B cell (primary cell): ENCODE measurements around the gene ZBP1. TPM values are rescaled to one million over a fixed set of nuclear protein-coding genes. Genes with fewer than 3 reads are reported as not detected.

Experiments
- ATAC-seq: fragments of 200-7000 bp; cut with Tn5 transposase; one replicate; pipeline ENCODE4 v1.10.0; 2021; ENCODE audit warnings: low read depth, mild to moderate bottlenecking, moderate number of reproducible peaks, moderate library complexity
- CTCF ChIA-PET: fragments of 350-600 bp; sonication (Branson Sonifier 250); formaldehyde crosslinking; loops from one replicate; lab custom pipeline; 2021; ENCODE audit warnings: antibody characterized with exemption, inconsistent platforms; lab: Charles Lee
- POLR2A ChIA-PET: fragments of 350-600 bp; sonication (Branson Sonifier 250); formaldehyde crosslinking; loops from one replicate; lab custom pipeline; 2021; ENCODE audit warnings: antibody characterized with exemption; lab: Charles Lee
- DNase-seq: peaks from one replicate; pipeline ENCODE4 v3.0.0; 2013
- H2AFZ ChIP-seq: 2 replicates; pipeline ENCODE4 v1.6.1; 2012; ENCODE audit warnings: mild to moderate bottlenecking, low read depth, low read length; ENCODE audit not compliant: insufficient read depth, poor library complexity, severe bottlenecking
- H3K27ac ChIP-seq, 2 donors: 1 replicate in 1 of 2; 2 replicates in 1 of 2; pipeline ENCODE4 v1.5.1; 2012 to 2013; ENCODE audit warnings: low read length in 2 of 2, mild to moderate bottlenecking in 2 of 2, moderate library complexity in 1 of 2
- H3K27me3 ChIP-seq, 4 experiments: fragments of 200-600 bp in 1 of 4; sonication (generic) in 1 of 4; replicated peaks in 1 of 4; 1 replicate in 2 of 4; 2 replicates in 2 of 4; pipeline versions ENCODE4 v1.6.1 to v1.7.0; 2013 to 2016; ENCODE audit warnings: low read length in 3 of 4, mild to moderate bottlenecking in 2 of 4, mixed read lengths in 1 of 4, moderate library complexity in 1 of 4; ENCODE audit not compliant: insufficient read depth in 4 of 4, control insufficient read depth in 3 of 4; ENCODE audit errors: control extremely low read depth in 1 of 4
- H3K36me3 ChIP-seq, 2 experiments: replicated peaks in 1 of 2; 1 replicate in 1 of 2; 2 replicates in 1 of 2; pipeline versions ENCODE4 v1.6.1 to v1.7.1; 2013; ENCODE audit warnings: low read length in 1 of 2; ENCODE audit not compliant: insufficient read depth in 2 of 2, control insufficient read depth in 1 of 2; ENCODE audit errors: control extremely low read depth in 1 of 2, extremely low read depth in 1 of 2
- H3K4me1 ChIP-seq, 2 donors: fragments of 200-600 bp in 1 of 2; sonication (generic) in 1 of 2; 1 replicate in 1 of 2; 2 replicates in 1 of 2; pipeline versions ENCODE4 v1.5.1 to v1.6.1; 2013 to 2017; ENCODE audit warnings: low read length in 2 of 2; ENCODE audit not compliant: control insufficient read depth in 2 of 2, insufficient read depth in 2 of 2
- H3K4me2 ChIP-seq: replicated peaks from 2 replicates; pipeline ENCODE3; 2012; ENCODE audit warnings: mild to moderate bottlenecking, low read depth, low read length; ENCODE audit not compliant: poor library complexity, severe bottlenecking
- H3K4me3 ChIP-seq, 5 experiments: fragments of 200-600 bp in 1 of 5; sonication (generic) in 1 of 5; 1 replicate in 3 of 5; 2 replicates in 2 of 5; pipeline versions ENCODE4 v1.5.1 to v1.7.0; 2011 to 2016; ENCODE audit warnings: low read length in 4 of 5, mild to moderate bottlenecking in 4 of 5, low read depth in 2 of 5, control low read depth in 1 of 5, moderate library complexity in 1 of 5; ENCODE audit not compliant: insufficient read depth in 1 of 5; ENCODE audit errors: control extremely low read depth in 1 of 5, extremely low read depth in 1 of 5
- H3K79me2 ChIP-seq: fragments of 200-600 bp; sonication (generic); one replicate; pipeline ENCODE4 v1.6.0; 2016; ENCODE audit warnings: low read length; ENCODE audit not compliant: control insufficient read depth, insufficient read depth
- H3K9ac ChIP-seq: fragments of 200-600 bp; sonication (generic); 2 replicates; pipeline ENCODE4 v1.6.1; 2017; ENCODE audit warnings: mild to moderate bottlenecking, low read length, moderate library complexity
- H3K9me3 ChIP-seq, 3 donors: one replicate each; pipeline versions ENCODE4 v1.6.1 to v1.7.1; 2013; ENCODE audit warnings: low read length in 2 of 3; ENCODE audit not compliant: control insufficient read depth in 2 of 3, insufficient read depth in 1 of 3; ENCODE audit errors: control extremely low read depth in 1 of 3
- H4K20me1 ChIP-seq: 2 replicates; pipeline ENCODE4 v1.6.0; 2012; ENCODE audit warnings: mild to moderate bottlenecking, low read length; ENCODE audit not compliant: insufficient read depth, control insufficient read depth, poor library complexity, severe bottlenecking
- H3K27ac Mint-ChIP-seq: one replicate; pipeline ENCODE4 v1.8.0; 2021; ENCODE audit warnings: mixed read lengths
- H3K27me3 Mint-ChIP-seq: one replicate; pipeline ENCODE4 v1.8.0; 2021; ENCODE audit warnings: mixed read lengths
- H3K4me1 Mint-ChIP-seq: one replicate; pipeline ENCODE4 v1.8.0; 2021; ENCODE audit warnings: mixed read lengths
- H3K4me3 Mint-ChIP-seq: one replicate; pipeline ENCODE4 v1.8.0; 2021; ENCODE audit warnings: mixed read lengths
- H3K9me3 Mint-ChIP-seq: one replicate; pipeline ENCODE4 v1.8.0; 2022; ENCODE audit warnings: mixed read lengths; ENCODE audit not compliant: insufficient read depth
- CTCF ChIP-seq: fragments of 200-600 bp; IDR thresholded peaks from one replicate; pipeline ENCODE4 v1.8.0; 2022; ENCODE audit warnings: antibody characterized with exemption, mild to moderate bottlenecking
- EZH2 ChIP-seq: IDR thresholded peaks from 2 replicates; pipeline ENCODE4 v1.6.1; 2012; ENCODE audit warnings: borderline replicate concordance, low read depth, mild to moderate bottlenecking, moderate library complexity, low read length; ENCODE audit not compliant: insufficient read depth, poor library complexity, severe bottlenecking
- WGBS: methylation state at CpG from one replicate; pipeline ENCODE4 v1.1.5; 2013; ENCODE audit warnings: missing lambda C conversion rate; ENCODE audit not compliant: insufficient coverage; 5-methylcytosine and 5-hydroxymethylcytosine counted together
- intact Hi-C: fragments of 100-400 bp; cut with micrococcal nuclease; formaldehyde crosslinking; loops from one replicate; pipeline ENCODE4 v1.10.0; 2022
- polyA plus RNA-seq: library from polyadenylated mRNA; depleted of rRNA; stranded (reverse); fragments of >200 nt; gene quantifications from 2 replicates; pipeline ENCODE4 v1.2.3, GENCODE V29; 2012
- total RNA-seq, 2 donors: library from RNA; stranded (reverse); fragments of 120-200 nt in 1 of 2; gene quantifications; 1 replicate in 1 of 2; 2 replicates in 1 of 2; pipeline versions ENCODE4 v1.2.3 to v1.2.4, GENCODE V29; 2013 to 2022

Gene ZBP1
- total and polyA plus RNA-seq, 2 donors (not counting 1 experiment from before 2014, with no cell fraction given), result 29.9 to 69.2 TPM

GRCh38 chr20:57647006-57647932 lies 27.0 kb upstream of the ZBP1 start:
- POLR2A ChIA-PET, result no interaction called here
- Histone ChIP-seq H3K9ac (no peak overlapping the region), H3K27ac (no peak overlapping the region), H3K79me2 (peaks cover under 1% of the 10 kb centered on the region), H3K9me3 (peaks cover 0 to 16% (median 12%) of the 10 kb centered on the region in 3 donors), H4K20me1 (peaks cover 5% of the 10 kb centered on the region), H3K4me3 (no peak overlapping the region), H3K4me2 (no peak overlapping the region), H3K4me1 (no peaks in the 10 kb centered on the region), H2AFZ (no peak overlapping the region), H3K27me3 (no peaks in the 10 kb centered on the region), H3K36me3 (peaks cover 0 to 27% of the 10 kb centered on the region in 2 experiments)
- intact Hi-C loops, result no loop called here
- no peak for TF ChIP-seq EZH2
- TF ChIP-seq CTCF, result no peak
- no peaks in the 10 kb centered on the region for H3K27me3 Mint-ChIP-seq
- H3K27ac Mint-ChIP-seq, result no peak overlapping the region
- CTCF ChIA-PET, result interaction anchor here (1.4 kb wide), 2 partner anchors 28 to 563 kb away, joined by 4 to 5 read pairs; partner anchors contain the start of gene ZBP1
- H3K4me3 Mint-ChIP-seq, result no peak overlapping the region
- H3K4me1 Mint-ChIP-seq, result no peaks in the 10 kb centered on the region
- no peak for DNase-seq
- 76% methylated on average over 8 of the region's 12 CpGs for WGBS
- peaks cover 8% of the 10 kb centered on the region for H3K9me3 Mint-ChIP-seq
- ATAC-seq, result no peak

GRCh38 chr20:57638895-57639236 lies 18.6 kb upstream of the ZBP1 start:
- H3K27me3 Mint-ChIP-seq, result peaks cover 35% of the 10 kb centered on the region

More at GRCh38 chr20:57638895-57639236, 18.6 kb upstream of the ZBP1 start:
- H3K79me2 ChIP-seq, result no peaks in the 10 kb centered on the region
- no peak for ATAC-seq
- CTCF ChIA-PET, result no interaction called here
- no peaks in the 10 kb centered on the region for H3K36me3 ChIP-seq
- no peak overlapping the region for H3K27ac ChIP-seq
- no peak overlapping the region for H3K27ac Mint-ChIP-seq
- no peak overlapping the region for H3K4me3 Mint-ChIP-seq
- no peaks in the 10 kb centered on the region for H4K20me1 ChIP-seq
- no peak overlapping the region for H2AFZ ChIP-seq
- H3K9ac ChIP-seq, result no peak overlapping the region
- intact Hi-C loops, result no loop called here
- H3K4me1 Mint-ChIP-seq, result no peaks in the 10 kb centered on the region
- WGBS, result 100% methylated on average over 1 of the region's 5 CpGs
- no peak for TF ChIP-seq EZH2
- TF ChIP-seq CTCF, result no peak
- peaks cover 17% of the 10 kb centered on the region for H3K9me3 Mint-ChIP-seq
- peaks cover 0 to 6% (median 1%) of the 10 kb centered on the region in 4 experiments for H3K27me3 ChIP-seq
- H3K4me1 ChIP-seq, result no peaks in the 10 kb centered on the region
- H3K9me3 ChIP-seq, result peaks cover 11 to 14% (median 14%) of the 10 kb centered on the region in 3 donors
- H3K4me2 ChIP-seq, result no peak overlapping the region
- no peak for DNase-seq
- POLR2A ChIA-PET, result no interaction called here
- H3K4me3 ChIP-seq, result no peak overlapping the region
